SU-DHL-6 (cell line): Measurements from ENCODE around the gene SERPINH1.

Experiments used
- H2AFZ ChIP-seq: fragments of 200-600 bp; sonication (generic); 2 replicates; pipeline ENCODE4 v1.6.1; 2014; ENCODE audit warnings: low read depth, mild to moderate bottlenecking, moderate library complexity, mixed read lengths, antibody characterized with exemption, low read length; ENCODE audit not compliant: severe bottlenecking
- H3F3A ChIP-seq: fragments of 200-600 bp; shearing (Covaris generic); 2 replicates; pipeline ENCODE4 v1.6.0; 2016; ENCODE audit warnings: antibody characterized with exemption, mild to moderate bottlenecking; ENCODE audit not compliant: insufficient read depth
- H3K27ac ChIP-seq: fragments of 200-600 bp; sonication (generic); 2 replicates; pipeline ENCODE4 v1.5.1; 2016; ENCODE audit warnings: low read depth, mild to moderate bottlenecking, low read length, moderate library complexity, mixed read lengths
- H3K27me3 ChIP-seq: fragments of 200-600 bp; sonication (generic), shearing (Covaris generic); 2 replicates; pipeline ENCODE4 v1.6.0; 2014; ENCODE audit warnings: mild to moderate bottlenecking, low read length
- H3K36me3 ChIP-seq: fragments of 200-600 bp; sonication (generic); 2 replicates; pipeline ENCODE4 v1.6.1; 2014; ENCODE audit warnings: mild to moderate bottlenecking, low read length, mixed read lengths
- H3K4me2 ChIP-seq: fragments of 300-600, 200-600 bp; shearing (Covaris generic), sonication (generic); 2 replicates; pipeline ENCODE4 v1.6.0; 2014; ENCODE audit warnings: low read length, low read depth, mild to moderate bottlenecking; ENCODE audit not compliant: poor library complexity, severe bottlenecking
- H3K4me3 ChIP-seq: fragments of 200-600 bp; sonication (generic); 2 replicates; pipeline ENCODE4 v1.5.1; 2014; ENCODE audit warnings: antibody characterized with exemption, low read length, mild to moderate bottlenecking, mixed read lengths; ENCODE audit not compliant: insufficient read depth, poor library complexity, severe bottlenecking
- H3K79me2 ChIP-seq: fragments of 200-600 bp; sonication (generic); 2 replicates; pipeline ENCODE4 v1.6.1; 2014; ENCODE audit warnings: mild to moderate bottlenecking, low read length, moderate library complexity; ENCODE audit not compliant: insufficient read depth
- H3K9ac ChIP-seq: fragments of 200-600 bp; sonication (generic); 2 replicates; pipeline ENCODE4 v1.7.0; 2014; ENCODE audit warnings: mild to moderate bottlenecking, low read length
- H3K9me2 ChIP-seq: fragments of 200-600 bp; sonication (generic); replicated peaks from 2 replicates; pipeline ENCODE4 v1.6.1; 2014; ENCODE audit warnings: low read length; ENCODE audit not compliant: insufficient read depth
- H3K9me3 ChIP-seq: fragments of 200-600 bp; sonication (generic); 2 replicates; pipeline ENCODE4 v1.6.1; 2014; ENCODE audit warnings: low read length, mixed read lengths; ENCODE audit not compliant: insufficient read depth
- H4K20me1 ChIP-seq: fragments of 200-600 bp; sonication (generic); 2 replicates; pipeline ENCODE4 v1.6.1; 2014; ENCODE audit warnings: low read depth, mild to moderate bottlenecking, antibody characterized with exemption, low read length, moderate library complexity, mixed read lengths
- CTCF ChIP-seq: fragments of 200-600 bp; sonication (generic); IDR thresholded peaks from one replicate; pipeline ENCODE4 v1.5.1; 2017; ENCODE audit warnings: antibody characterized with exemption, mild to moderate bottlenecking, low read length, moderate library complexity; ENCODE audit not compliant: insufficient read depth, poor library complexity, severe bottlenecking
- EZH2phosphoT487 ChIP-seq: fragments of 200-600 bp; sonication (generic), shearing (Covaris generic); conservative IDR thresholded peaks from 2 replicates; pipeline ENCODE4 v1.6.1; 2018; ENCODE audit warnings: mild to moderate bottlenecking, antibody characterized with exemption, low read length, moderate library complexity, mixed read lengths

Gene SERPINH1

GRCh38 chr11:75518771-75519653 lies 43.0 kb upstream of the SERPINH1 start:
- no peak overlapping the region for H2AFZ ChIP-seq
- no peaks in the 10 kb centered on the region for H3K79me2 ChIP-seq
- no peaks in the 10 kb centered on the region for H3K27me3 ChIP-seq
- no peaks in the 10 kb centered on the region for H3F3A ChIP-seq
- H3K4me2 ChIP-seq: no peak overlapping the region
- no peaks in the 10 kb centered on the region for H4K20me1 ChIP-seq
- no peak for TF ChIP-seq EZH2phosphoT487
- no peak for TF ChIP-seq CTCF
- no peak overlapping the region for H3K9ac ChIP-seq
- H3K36me3 ChIP-seq: no peaks in the 10 kb centered on the region
- H3K9me2 ChIP-seq: no peaks in the 10 kb centered on the region
- H3K4me3 ChIP-seq: no peak overlapping the region
- H3K27ac ChIP-seq: no peak overlapping the region
- H3K9me3 ChIP-seq: no peaks in the 10 kb centered on the region

GRCh38 chr11:75520688-75521087 lies 41.4 kb upstream of the SERPINH1 start:
- H3K36me3 ChIP-seq: no peaks in the 10 kb centered on the region
- TF ChIP-seq EZH2phosphoT487: no peak
- TF ChIP-seq CTCF: no peak
- H3K9me2 ChIP-seq: no peaks in the 10 kb centered on the region
- H3K9ac ChIP-seq: no peak overlapping the region
- H3K4me3 ChIP-seq: no peak overlapping the region
- H3K9me3 ChIP-seq: no peaks in the 10 kb centered on the region
- H3K79me2 ChIP-seq: no peaks in the 10 kb centered on the region
- no peaks in the 10 kb centered on the region for H4K20me1 ChIP-seq
- no peak overlapping the region for H2AFZ ChIP-seq
- H3K27me3 ChIP-seq: no peaks in the 10 kb centered on the region
- H3F3A ChIP-seq: no peaks in the 10 kb centered on the region
- H3K4me2 ChIP-seq: no peak overlapping the region
- H3K27ac ChIP-seq: no peak overlapping the region

GRCh38 chr11:75522286-75523044 lies 39.6 kb upstream of the SERPINH1 start:
- no peaks in the 10 kb centered on the region for H4K20me1 ChIP-seq
- no peaks in the 10 kb centered on the region for H3K27me3 ChIP-seq
- no peaks in the 10 kb centered on the region for H3K36me3 ChIP-seq
- H3K79me2 ChIP-seq: no peaks in the 10 kb centered on the region
- H3K27ac ChIP-seq: no peak overlapping the region
- no peaks in the 10 kb centered on the region for H3K9me3 ChIP-seq
- H3F3A ChIP-seq: no peaks in the 10 kb centered on the region
- H3K9ac ChIP-seq: no peak overlapping the region
- no peak overlapping the region for H3K4me2 ChIP-seq
- no peaks in the 10 kb centered on the region for H3K9me2 ChIP-seq
- no peak overlapping the region for H3K4me3 ChIP-seq
- TF ChIP-seq CTCF (no peak), EZH2phosphoT487 (no peak)
- H2AFZ ChIP-seq: no peak overlapping the region
